Nephron progenitor cell (in vitro differentiated cells): ENCODE measurements around the gene CPHXL2.

Experiments used
- DNase-seq: peaks from one replicate; pipeline ENCODE4 v3.0.0; 2021
- H3K27ac Mint-ChIP-seq: 2 replicates; pipeline ENCODE4 v1.8.0; 2021; ENCODE audit warnings: mild to moderate bottlenecking, moderate library complexity, mixed read lengths
- H3K27me3 Mint-ChIP-seq: 2 replicates; pipeline ENCODE4 v1.8.0; 2021; ENCODE audit warnings: mild to moderate bottlenecking, low read depth, mixed read lengths; ENCODE audit not compliant: poor library complexity
- H3K36me3 Mint-ChIP-seq: 2 replicates; pipeline ENCODE4 v1.8.0; 2021; ENCODE audit warnings: low read depth, mixed read lengths
- H3K4me1 Mint-ChIP-seq: 2 replicates; pipeline ENCODE4 v1.8.0; 2021; ENCODE audit warnings: mixed read lengths
- H3K4me3 Mint-ChIP-seq: 2 replicates; pipeline ENCODE4 v1.8.0; 2021; ENCODE audit warnings: mild to moderate bottlenecking, moderate library complexity, mixed read lengths
- H3K9me3 Mint-ChIP-seq: 2 replicates; pipeline ENCODE4 v1.8.0; 2021; ENCODE audit warnings: mild to moderate bottlenecking, moderate library complexity, mixed read lengths
- TF ChIP-seq, protein P1 (sequence below): fragments of 200-600 bp; sonication (generic); IDR thresholded peaks from 2 replicates; pipeline ENCODE4 v1.5.0; 2021; ENCODE audit warnings: antibody characterized with exemption

Gene CPHXL2

DNA sequence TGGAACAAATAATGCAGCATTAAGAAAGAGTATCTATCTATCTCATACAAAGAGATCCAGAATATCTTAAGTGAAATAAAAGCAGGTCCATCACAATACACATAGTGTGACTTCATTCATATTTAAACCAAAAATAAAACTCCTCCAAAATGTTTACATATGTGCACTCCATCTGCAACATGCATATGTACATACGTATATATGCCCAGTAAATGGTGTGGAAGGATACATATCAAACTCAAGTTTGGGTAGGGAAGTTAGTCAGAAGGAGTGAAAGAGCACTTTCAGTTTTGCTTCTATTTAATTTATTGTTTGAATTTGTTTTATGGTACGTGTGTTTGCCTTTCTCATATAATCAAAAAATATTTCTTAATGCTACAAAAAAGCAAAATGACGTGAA is 41.8 kb downstream of the CPHXL2 start:
- TF ChIP-seq, protein P1, sequence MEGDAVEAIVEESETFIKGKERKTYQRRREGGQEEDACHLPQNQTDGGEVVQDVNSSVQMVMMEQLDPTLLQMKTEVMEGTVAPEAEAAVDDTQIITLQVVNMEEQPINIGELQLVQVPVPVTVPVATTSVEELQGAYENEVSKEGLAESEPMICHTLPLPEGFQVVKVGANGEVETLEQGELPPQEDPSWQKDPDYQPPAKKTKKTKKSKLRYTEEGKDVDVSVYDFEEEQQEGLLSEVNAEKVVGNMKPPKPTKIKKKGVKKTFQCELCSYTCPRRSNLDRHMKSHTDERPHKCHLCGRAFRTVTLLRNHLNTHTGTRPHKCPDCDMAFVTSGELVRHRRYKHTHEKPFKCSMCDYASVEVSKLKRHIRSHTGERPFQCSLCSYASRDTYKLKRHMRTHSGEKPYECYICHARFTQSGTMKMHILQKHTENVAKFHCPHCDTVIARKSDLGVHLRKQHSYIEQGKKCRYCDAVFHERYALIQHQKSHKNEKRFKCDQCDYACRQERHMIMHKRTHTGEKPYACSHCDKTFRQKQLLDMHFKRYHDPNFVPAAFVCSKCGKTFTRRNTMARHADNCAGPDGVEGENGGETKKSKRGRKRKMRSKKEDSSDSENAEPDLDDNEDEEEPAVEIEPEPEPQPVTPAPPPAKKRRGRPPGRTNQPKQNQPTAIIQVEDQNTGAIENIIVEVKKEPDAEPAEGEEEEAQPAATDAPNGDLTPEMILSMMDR: no peak
- peaks cover 79% of the 10 kb centered on the region for H3K36me3 Mint-ChIP-seq

DNA sequence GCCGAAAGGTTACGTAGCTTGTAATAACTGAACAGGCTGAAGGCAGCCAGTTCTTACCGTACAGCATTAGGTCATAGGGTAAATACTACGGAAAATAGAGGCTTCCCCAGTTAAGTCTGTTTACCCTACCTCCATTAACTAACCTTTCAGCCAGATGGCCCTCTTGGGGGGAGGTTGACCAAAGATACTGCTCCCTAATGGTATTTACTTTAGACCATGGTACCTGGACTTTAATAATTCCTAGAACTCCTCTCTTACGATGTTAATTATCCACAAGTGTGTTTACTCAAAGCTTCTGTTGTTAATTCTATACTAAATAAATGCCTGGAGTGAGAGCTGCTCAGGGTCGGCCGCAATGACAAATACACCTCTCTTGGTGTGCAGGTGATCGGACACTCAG is 44.0 kb downstream of the CPHXL2 start:
- no peak for DNase-seq
- no peaks in the 10 kb centered on the region for H3K4me1 Mint-ChIP-seq
- peaks cover 83% of the 10 kb centered on the region for H3K36me3 Mint-ChIP-seq
- TF ChIP-seq, protein P1: no peak
- H3K4me3 Mint-ChIP-seq: no peak overlapping the region
- H3K27ac Mint-ChIP-seq: no peak overlapping the region
- no peaks in the 10 kb centered on the region for H3K9me3 Mint-ChIP-seq
- peaks cover 8% of the 10 kb centered on the region for H3K27me3 Mint-ChIP-seq

More for the DNA sequence above, 41.8 kb downstream of the CPHXL2 start:
- Mint-ChIP-seq H3K27me3 (peaks cover 8% of the 10 kb centered on the region), H3K27ac (peak overlapping the region; percentile 30), H3K9me3 (no peaks in the 10 kb centered on the region), H3K4me1 (no peaks in the 10 kb centered on the region), H3K4me3 (no peak overlapping the region)
- DNase-seq: no peak

DNA sequence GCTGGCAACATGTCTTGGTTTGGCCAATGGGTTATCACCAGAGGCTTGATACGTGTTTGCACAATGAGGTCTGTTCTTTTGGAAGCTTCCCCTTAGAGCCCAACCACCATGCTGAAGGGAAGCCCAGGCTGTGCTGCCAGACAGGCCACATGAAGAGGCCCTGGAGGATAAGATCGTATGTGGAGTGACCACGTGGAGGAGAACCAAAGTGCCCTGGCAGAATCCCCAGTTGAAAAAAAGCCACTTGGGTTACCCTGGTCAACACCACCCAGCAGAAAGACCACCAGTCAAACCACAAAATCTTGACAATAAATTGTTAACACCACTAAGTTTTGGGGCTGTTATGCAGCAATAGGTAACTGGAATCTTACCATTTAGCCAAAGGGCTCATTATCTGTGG is 46.8 kb downstream of the CPHXL2 start:
- H3K4me3 Mint-ChIP-seq: no peak overlapping the region
- no peaks in the 10 kb centered on the region for H3K27me3 Mint-ChIP-seq
- TF ChIP-seq, protein P1: no peak
- H3K36me3 Mint-ChIP-seq: peaks cover 80% of the 10 kb centered on the region
- H3K27ac Mint-ChIP-seq: no peak overlapping the region
- H3K9me3 Mint-ChIP-seq: no peaks in the 10 kb centered on the region
- DNase-seq: no peak
- H3K4me1 Mint-ChIP-seq: no peaks in the 10 kb centered on the region

DNA sequence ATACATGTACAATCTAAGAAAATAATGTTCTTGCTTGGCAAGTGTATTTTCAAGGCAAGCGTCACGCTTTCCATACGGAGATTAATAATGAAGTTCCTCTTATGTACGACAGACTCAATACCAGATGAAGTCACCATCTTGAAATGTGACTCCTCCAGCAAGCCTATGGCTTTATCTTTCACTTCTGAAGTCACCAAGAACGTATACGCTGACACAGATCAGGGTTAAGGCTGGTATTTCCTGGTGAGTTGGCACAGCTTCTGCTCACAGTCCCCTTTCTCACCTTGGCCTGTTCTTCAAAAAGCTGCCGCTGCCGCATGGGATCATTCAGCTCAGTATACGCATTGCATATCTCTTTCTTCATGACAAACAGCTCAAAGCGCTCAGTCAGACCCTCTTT is 47.7 kb downstream of the CPHXL2 start:
- no peaks in the 10 kb centered on the region for H3K9me3 Mint-ChIP-seq
- peak overlapping the region; percentile 79 for H3K27ac Mint-ChIP-seq
- peaks cover 80% of the 10 kb centered on the region for H3K36me3 Mint-ChIP-seq
- H3K4me1 Mint-ChIP-seq: no peaks in the 10 kb centered on the region
- no peak overlapping the region for H3K4me3 Mint-ChIP-seq
- no peaks in the 10 kb centered on the region for H3K27me3 Mint-ChIP-seq
- no peak for DNase-seq
- TF ChIP-seq, protein P1: no peak

DNA sequence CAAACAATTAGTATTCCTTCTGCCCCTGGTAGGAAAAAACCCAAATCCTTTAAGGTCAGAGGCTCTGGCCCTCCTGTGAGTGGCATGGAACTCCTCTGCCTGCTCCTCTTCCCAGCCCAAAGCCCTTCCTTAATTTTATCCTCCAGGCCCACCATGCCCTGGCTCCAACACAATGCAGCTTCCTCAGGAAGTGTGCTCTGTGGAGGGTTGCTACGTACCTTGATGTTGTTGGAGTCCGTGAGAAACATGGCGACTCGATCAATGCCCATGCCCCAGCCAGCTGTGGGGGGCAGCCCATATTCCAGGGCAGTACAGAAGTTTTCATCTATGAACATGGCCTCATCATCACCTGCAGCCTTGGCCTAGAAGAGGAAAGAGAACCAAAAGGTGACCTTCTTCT is 48.5 kb downstream of the CPHXL2 start:
- TF ChIP-seq, protein P1: no peak
- Mint-ChIP-seq H3K4me3 (no peak overlapping the region), H3K27me3 (no peaks in the 10 kb centered on the region), H3K9me3 (no peaks in the 10 kb centered on the region), H3K27ac (no peak overlapping the region), H3K36me3 (peaks cover 75% of the 10 kb centered on the region), H3K4me1 (no peaks in the 10 kb centered on the region)
- no peak for DNase-seq

DNA sequence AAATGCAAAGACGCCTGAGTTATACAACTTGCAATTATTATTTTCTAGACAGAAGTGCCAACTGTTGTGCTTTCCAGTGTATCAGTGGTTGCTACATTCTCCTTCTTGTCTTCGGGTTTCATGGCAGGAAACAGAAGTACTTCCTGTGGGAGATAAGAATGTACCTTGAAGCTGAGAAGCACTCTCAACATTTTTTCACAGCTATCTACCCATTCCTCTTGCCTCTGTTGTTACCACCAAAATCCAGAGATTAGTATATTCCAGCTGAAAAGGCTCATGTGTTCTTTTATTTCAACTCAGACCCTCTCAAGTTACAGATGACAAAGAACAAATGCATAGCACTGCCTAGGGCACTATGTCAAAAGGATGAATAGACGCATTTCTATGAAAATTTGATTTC is 49.0 kb downstream of the CPHXL2 start:
- H3K27ac Mint-ChIP-seq: no peak overlapping the region
- TF ChIP-seq, protein P1: no peak
- no peaks in the 10 kb centered on the region for H3K9me3 Mint-ChIP-seq
- peaks cover 71% of the 10 kb centered on the region for H3K36me3 Mint-ChIP-seq
- H3K27me3 Mint-ChIP-seq: no peaks in the 10 kb centered on the region
- no peak overlapping the region for H3K4me3 Mint-ChIP-seq
- no peak for DNase-seq
- no peaks in the 10 kb centered on the region for H3K4me1 Mint-ChIP-seq
